Osteocyte (in vitro differentiated cells): ENCODE measurements around the gene CBY3. TPM values are rescaled to one million over a fixed set of nuclear protein-coding genes. Genes with fewer than 3 reads are reported as not detected.
A peak's percentile ranks its signal among the peaks of the same experiment; 100 is the strongest.
"Not testable (repeated sequence)": the region's sequence is repeated elsewhere in the genome, so short reads cannot be mapped to it uniquely, and the experiment has no call there.

ENCODE experiments used
- DNase-seq: peaks from one replicate; pipeline ENCODE4 v3.0.0; 2021; ENCODE audit warnings: mixed read lengths; ENCODE audit not compliant: unreplicated experiment; ENCODE audit errors: extremely low spot score
- H3K27ac Mint-ChIP-seq: one replicate; pipeline ENCODE4 v1.8.0; 2021; ENCODE audit warnings: mild to moderate bottlenecking, mixed read lengths; ENCODE audit not compliant: unreplicated experiment
- H3K27me3 Mint-ChIP-seq: one replicate; pipeline ENCODE4 v1.8.0; 2021; ENCODE audit warnings: mixed read lengths; ENCODE audit not compliant: unreplicated experiment
- H3K36me3 Mint-ChIP-seq: one replicate; pipeline ENCODE4 v1.8.0; 2021; ENCODE audit warnings: mixed read lengths; ENCODE audit not compliant: unreplicated experiment
- H3K4me1 Mint-ChIP-seq: one replicate; pipeline ENCODE4 v1.8.0; 2021; ENCODE audit warnings: mixed read lengths; ENCODE audit not compliant: unreplicated experiment
- H3K4me3 Mint-ChIP-seq: one replicate; pipeline ENCODE4 v1.8.0; 2021; ENCODE audit warnings: mild to moderate bottlenecking, moderate library complexity, mixed read lengths; ENCODE audit not compliant: unreplicated experiment
- H3K9me3 Mint-ChIP-seq: one replicate; pipeline ENCODE4 v1.8.0; 2021; ENCODE audit warnings: mixed read lengths; ENCODE audit not compliant: unreplicated experiment
- CTCF ChIP-seq: fragments of 200-600 bp; sonication (generic); IDR thresholded peaks from 2 replicates; pipeline ENCODE4 v1.5.0; 2021; ENCODE audit warnings: antibody characterized with exemption, mild to moderate bottlenecking, moderate library complexity
- total RNA-seq: library from RNA; stranded (reverse); gene quantifications from 2 replicates; pipeline ENCODE4 v1.2.1, GENCODE V29; 2021

Gene CBY3
- total RNA-seq, 1 donor from 2014 or later = not detected

GRCh38 chr5:179694561-179694960 lies 13.7 kb upstream of the CBY3 start:
- Mint-ChIP-seq H3K27me3 (no peaks in the 10 kb centered on the region), H3K4me1 (peaks cover 15% of the 10 kb centered on the region), H3K36me3 (no peaks in the 10 kb centered on the region), H3K9me3 (no peaks in the 10 kb centered on the region), H3K4me3 (no peak overlapping the region), H3K27ac (no peak overlapping the region)
- no peak for TF ChIP-seq CTCF
- no peak for DNase-seq

GRCh38 chr5:179689212-179689611 lies 8.4 kb upstream of the CBY3 start:
- H3K4me1 Mint-ChIP-seq, H3K27me3 Mint-ChIP-seq, DNase-seq: not testable (repeated sequence)

GRCh38 chr5:179680014-179680779 lies 637 bp downstream of the CBY3 start:
- Mint-ChIP-seq H3K4me3 (peak overlapping the region; percentile 68), H3K9me3 (no peaks in the 10 kb centered on the region), H3K36me3 (peaks cover 4% of the 10 kb centered on the region), H3K27ac (no peak overlapping the region), H3K4me1 (peaks cover 27% of the 10 kb centered on the region), H3K27me3 (no peaks in the 10 kb centered on the region)
- DNase-seq = no peak
- no peak for TF ChIP-seq CTCF

More at GRCh38 chr5:179689212-179689611, 8.4 kb upstream of the CBY3 start:
- not testable (repeated sequence) for H3K27ac Mint-ChIP-seq, H3K36me3 Mint-ChIP-seq, H3K9me3 Mint-ChIP-seq, H3K4me3 Mint-ChIP-seq

- Mint-ChIP-seq H3K4me1 (peaks cover 27% of the 10 kb centered on the region), H3K27me3 (no peaks in the 10 kb centered on the region), H3K4me3 (peak overlapping the region; percentile 95), H3K36me3 (peaks cover 5% of the 10 kb centered on the region), H3K27ac (peak overlapping the region; percentile 54), H3K9me3 (no peaks in the 10 kb centered on the region)
- DNase-seq = peak; percentile 85
- TF ChIP-seq CTCF = peak; percentile 45
These were observed 1.7 kb downstream of the CBY3 start for GRCh38 chr5:179679014-179679674.

- H3K4me3 Mint-ChIP-seq = peak overlapping the region; percentile 95
- peak; percentile 98 for DNase-seq
- H3K36me3 Mint-ChIP-seq = peaks cover 5% of the 10 kb centered on the region
- H3K27ac Mint-ChIP-seq = peak overlapping the region; percentile 92
- H3K27me3 Mint-ChIP-seq = no peaks in the 10 kb centered on the region
- peaks cover 27% of the 10 kb centered on the region for H3K4me1 Mint-ChIP-seq
- TF ChIP-seq CTCF = no peak
- no peaks in the 10 kb centered on the region for H3K9me3 Mint-ChIP-seq
These were observed 2.4 kb downstream of the CBY3 start for GRCh38 chr5:179678223-179679013.
